ENCODE results near the gene TRPT1. TPM values are rescaled to one million over a fixed set of nuclear protein-coding genes. Genes with fewer than 3 reads are reported as not detected.

The TRPT1 gene
- total RNA-seq, 1 donor from 2014 or later = 52.0 TPM

GRCh38 chr11:64185693-64186491 is 40.1 kb downstream of the TRPT1 start, which contains the start of gene STIP1:
Gene STIP1, plus strand, starts transcription at chr11:64186171. Its CDS starts 91 bp downstream, at chr11:64186262.
- no peak within 1 kb of the TSS for H3K4me3 Mint-ChIP-seq (ENCODE audit: low read depth)
- H3K27ac Mint-ChIP-seq = peak within 1 kb of the TSS; percentile 98
- H3K27me3 Mint-ChIP-seq = no peaks in the 10 kb centered on the region
- peaks cover 23% of the 10 kb centered on the region for H3K4me1 Mint-ChIP-seq (ENCODE audit: low read depth)
- DNase-seq (ENCODE audit: low spot score, unreplicated experiment) = peak; percentile 98
- peaks cover 5% of the 10 kb centered on the region for H3K36me3 Mint-ChIP-seq (ENCODE audit: insufficient read depth)
- no peaks in the 10 kb centered on the region for H3K9me3 Mint-ChIP-seq (ENCODE audit: low read depth)
- no peak for TF ChIP-seq CTCF (IDR thresholded peaks at IDR 0.05; ENCODE audit: unreplicated experiment)

GRCh38 chr11:64185175-64185692 is 40.8 kb downstream of the TRPT1 start:
- Mint-ChIP-seq H3K27ac (peak overlapping the region; percentile 98), H3K4me3 (ENCODE audit: low read depth) (no peak overlapping the region), H3K36me3 (ENCODE audit: insufficient read depth) (peaks cover 3% of the 10 kb centered on the region), H3K4me1 (ENCODE audit: low read depth) (peaks cover 21% of the 10 kb centered on the region), H3K9me3 (ENCODE audit: low read depth) (no peaks in the 10 kb centered on the region), H3K27me3 (no peaks in the 10 kb centered on the region)
- TF ChIP-seq CTCF (IDR thresholded peaks at IDR 0.05; ENCODE audit: unreplicated experiment) = peak; percentile 22
- DNase-seq (ENCODE audit: low spot score, unreplicated experiment) = no peak

GRCh38 chr11:64183890-64184289 is 42.1 kb downstream of the TRPT1 start:
- Mint-ChIP-seq H3K27ac (no peak overlapping the region), H3K4me1 (ENCODE audit: low read depth) (peaks cover 16% of the 10 kb centered on the region), H3K27me3 (no peaks in the 10 kb centered on the region), H3K36me3 (ENCODE audit: insufficient read depth) (no peaks in the 10 kb centered on the region), H3K9me3 (ENCODE audit: low read depth) (no peaks in the 10 kb centered on the region), H3K4me3 (ENCODE audit: low read depth) (no peak overlapping the region)
- no peak for DNase-seq (ENCODE audit: low spot score, unreplicated experiment)
- no peak for TF ChIP-seq CTCF (IDR thresholded peaks at IDR 0.05; ENCODE audit: unreplicated experiment)

- no peak overlapping the region for H3K4me3 Mint-ChIP-seq (ENCODE audit: low read depth)
- no peaks in the 10 kb centered on the region for H3K27me3 Mint-ChIP-seq
- H3K9me3 Mint-ChIP-seq (ENCODE audit: low read depth) = no peaks in the 10 kb centered on the region
- peaks cover 14% of the 10 kb centered on the region for H3K4me1 Mint-ChIP-seq (ENCODE audit: low read depth)
- no peak for TF ChIP-seq CTCF (IDR thresholded peaks at IDR 0.05; ENCODE audit: unreplicated experiment)
- H3K27ac Mint-ChIP-seq = peak overlapping the region; percentile 74
- peak; percentile 40 for DNase-seq (ENCODE audit: low spot score, unreplicated experiment)
- no peaks in the 10 kb centered on the region for H3K36me3 Mint-ChIP-seq (ENCODE audit: insufficient read depth)
Observed at GRCh38 chr11:64181506-64182411, 44.2 kb downstream of the TRPT1 start.

- Mint-ChIP-seq H3K27ac (no peak overlapping the region), H3K4me3 (ENCODE audit: low read depth) (no peak overlapping the region), H3K36me3 (ENCODE audit: insufficient read depth) (no peaks in the 10 kb centered on the region), H3K27me3 (no peaks in the 10 kb centered on the region), H3K4me1 (ENCODE audit: low read depth) (peaks cover 12% of the 10 kb centered on the region), H3K9me3 (ENCODE audit: low read depth) (no peaks in the 10 kb centered on the region)
- DNase-seq (ENCODE audit: low spot score, unreplicated experiment) = no peak
- no peak for TF ChIP-seq CTCF (IDR thresholded peaks at IDR 0.05; ENCODE audit: unreplicated experiment)
Observed at GRCh38 chr11:64180891-64181290, 45.1 kb downstream of the TRPT1 start.
